Stimulated activated CD4-positive, alpha-beta T cell treated with anti-CD3 and anti-CD28 coated beads, Interleukin-12 subunit alpha, Interleukin-12 subunit beta, amount 100 ng/mL, for 4 hours (primary cell): ENCODE results near the gene GOLGA6A.
"Not testable (repeated sequence)": the region's sequence is repeated elsewhere in the genome, so short reads cannot be mapped to it uniquely, and the experiment has no call there.

Experiments
- DNase-seq: peaks from one replicate; pipeline ENCODE4 v3.0.0-alpha.2; 2020

The GOLGA6A gene

GRCh38 chr15:74099963-74100733 is 17.8 kb upstream of the GOLGA6A start:
- DNase-seq, result peak; percentile 70

GRCh38 chr15:74096753-74097474 is 14.6 kb upstream of the GOLGA6A start:
- DNase-seq, result not testable (repeated sequence)

- DNase-seq, result not testable (repeated sequence)
These were observed 13.3 kb upstream of the GOLGA6A start for GRCh38 chr15:74095610-74096009.

GRCh38 chr15:74094567-74094966 is 12.2 kb upstream of the GOLGA6A start:
- DNase-seq, result not testable (repeated sequence)

GRCh38 chr15:74075781-74076180 is 6.6 kb downstream of the GOLGA6A start:
- not testable (repeated sequence) for DNase-seq

GRCh38 chr15:74072614-74073337 is 9.6 kb downstream of the GOLGA6A start:
- peak; percentile 20 for DNase-seq

GRCh38 chr15:74072132-74072531 is 10.2 kb downstream of the GOLGA6A start:
- not testable (repeated sequence) for DNase-seq

- not testable (repeated sequence) for DNase-seq
These were observed 10.7 kb downstream of the GOLGA6A start for GRCh38 chr15:74071645-74072044.

- DNase-seq, result peak; percentile 48
These were observed 16.5 kb downstream of the GOLGA6A start for GRCh38 chr15:74065684-74066411.

- not testable (repeated sequence) for DNase-seq
These were observed 17.5 kb downstream of the GOLGA6A start for GRCh38 chr15:74064822-74065221.

- DNase-seq, result not testable (repeated sequence)
These were observed 18.2 kb downstream of the GOLGA6A start for GRCh38 chr15:74064183-74064582.

- DNase-seq, result not testable (repeated sequence)
These were observed 18.8 kb downstream of the GOLGA6A start for GRCh38 chr15:74063425-74064146.

- DNase-seq, result no peak
These were observed 19.7 kb downstream of the GOLGA6A start for GRCh38 chr15:74062671-74063070.

GRCh38 chr15:74062236-74062635 is 20.1 kb downstream of the GOLGA6A start:
- DNase-seq, result no peak

- DNase-seq, result no peak
These were observed 22.1 kb downstream of the GOLGA6A start for GRCh38 chr15:74060251-74060650.

- DNase-seq, result not testable (repeated sequence)
These were observed 23.1 kb downstream of the GOLGA6A start for GRCh38 chr15:74059050-74059833.

GRCh38 chr15:74056330-74056729 is 26.0 kb downstream of the GOLGA6A start:
- not testable (repeated sequence) for DNase-seq

- no peak for DNase-seq
These were observed 26.5 kb downstream of the GOLGA6A start for GRCh38 chr15:74055804-74056203.

- DNase-seq, result peak; percentile 64
These were observed 28.3 kb downstream of the GOLGA6A start for GRCh38 chr15:74053941-74054529.

GRCh38 chr15:74053517-74053916 is 28.8 kb downstream of the GOLGA6A start:
- no peak for DNase-seq
